ENCODE data around the gene NEURL3.
A peak's percentile ranks its signal among the peaks of the same experiment; 100 is the strongest.
"Not testable (repeated sequence)": the region's sequence is repeated elsewhere in the genome, so short reads cannot be mapped to it uniquely, and the experiment has no call there.

NEURL3 gene

GRCh38 chr2:96505231-96505889 is at the start of gene NEURL3:
Gene NEURL3 (minus strand): TSS chr2:96505357. CDS start chr2:96505286, 71 bp downstream.
- TF ChIP-seq CTCF (IDR thresholded peaks at IDR 0.05; ENCODE audit: insufficient read depth, low read length, poor library complexity, severe bottlenecking) (no peak), EZH2phosphoT487 (conservative IDR thresholded peaks at IDR 0.05; ENCODE audit: low read length) (no peak)
- Histone ChIP-seq H4K20me1 (ENCODE audit: low read depth, low read length) (no peaks in the 10 kb centered on the region), H3K9me3 (ENCODE audit: insufficient read depth, low read length) (no peaks in the 10 kb centered on the region), H3K4me2 (ENCODE audit: low read depth, low read length, poor library complexity, severe bottlenecking) (no peak within 1 kb of the TSS), H3K4me3 (ENCODE audit: insufficient read depth, low read length, poor library complexity, severe bottlenecking) (no peak within 1 kb of the TSS), H3K9me2 (replicated peaks; ENCODE audit: insufficient read depth, low read length) (no peaks in the 10 kb centered on the region), H3K27ac (ENCODE audit: low read depth, low read length) (no peak within 1 kb of the TSS), H3F3A (ENCODE audit: insufficient read depth) (no peaks in the 10 kb centered on the region), H3K36me3 (ENCODE audit: low read length) (no peaks in the 10 kb centered on the region), H3K9ac (ENCODE audit: low read length) (no peak within 1 kb of the TSS), H3K27me3 (ENCODE audit: low read length) (no peaks in the 10 kb centered on the region), H3K79me2 (ENCODE audit: insufficient read depth, low read length) (no peaks in the 10 kb centered on the region), H2AFZ (ENCODE audit: low read depth, low read length, severe bottlenecking) (no peak within 1 kb of the TSS)

DNA sequence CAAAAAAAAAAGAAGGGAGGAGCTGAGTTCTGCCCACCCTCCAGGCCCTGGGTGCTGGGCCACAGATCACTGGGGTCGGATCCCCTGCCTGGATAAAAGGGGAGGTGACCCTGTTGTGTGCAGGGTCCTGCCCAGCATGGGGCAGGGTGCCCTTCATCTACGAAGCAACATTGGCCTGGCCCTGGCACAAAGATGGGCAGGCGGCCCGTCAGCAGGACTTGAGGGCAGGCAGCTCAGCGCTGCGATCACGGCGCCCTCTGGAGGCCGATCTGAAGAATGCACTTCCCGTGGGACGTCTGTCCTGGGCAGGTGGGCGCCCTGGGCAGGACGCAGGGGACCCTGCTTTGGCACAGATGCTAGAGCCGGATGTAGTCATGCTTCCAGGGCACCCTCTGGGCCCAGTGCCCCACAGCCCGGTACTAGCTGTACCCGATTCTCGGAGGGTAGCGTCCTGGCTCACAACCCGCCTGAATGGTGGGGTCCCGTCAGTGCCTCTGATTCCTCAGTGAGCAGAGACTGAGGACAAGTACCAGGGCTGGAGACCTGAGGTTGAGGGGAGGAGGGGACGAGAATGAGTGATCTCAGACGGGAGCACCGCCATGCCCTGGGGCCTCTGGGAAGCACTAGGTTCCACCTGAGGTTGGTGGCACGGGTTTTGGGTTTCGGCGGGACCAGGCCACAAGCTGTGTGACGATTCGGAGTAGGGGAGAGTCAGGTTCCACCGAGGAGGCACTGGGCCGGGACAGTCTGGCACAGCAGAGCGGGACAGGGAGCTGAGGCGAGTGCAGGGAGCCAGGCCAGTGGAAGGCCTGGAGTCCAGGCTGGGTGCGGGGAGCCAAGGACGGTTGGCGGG is 49.4 kb upstream of the NEURL3 start:
- Histone ChIP-seq H3F3A (ENCODE audit: insufficient read depth) (no peaks in the 10 kb centered on the region), H3K9me3 (ENCODE audit: insufficient read depth, low read length) (no peaks in the 10 kb centered on the region), H4K20me1 (ENCODE audit: low read depth, low read length) (no peaks in the 10 kb centered on the region), H2AFZ (ENCODE audit: low read depth, low read length, severe bottlenecking) (no peak overlapping the region), H3K9me2 (replicated peaks; ENCODE audit: insufficient read depth, low read length) (no peaks in the 10 kb centered on the region), H3K9ac (ENCODE audit: low read length) (no peak overlapping the region), H3K36me3 (ENCODE audit: low read length) (no peaks in the 10 kb centered on the region), H3K4me2 (ENCODE audit: low read depth, low read length, poor library complexity, severe bottlenecking) (no peak overlapping the region), H3K79me2 (ENCODE audit: insufficient read depth, low read length) (no peaks in the 10 kb centered on the region), H3K4me3 (ENCODE audit: insufficient read depth, low read length, poor library complexity, severe bottlenecking) (no peak overlapping the region), H3K27me3 (ENCODE audit: low read length) (no peaks in the 10 kb centered on the region), H3K27ac (ENCODE audit: low read depth, low read length) (no peak overlapping the region)
- TF ChIP-seq EZH2phosphoT487 (conservative IDR thresholded peaks at IDR 0.05; ENCODE audit: low read length) (no peak), CTCF (IDR thresholded peaks at IDR 0.05; ENCODE audit: insufficient read depth, low read length, poor library complexity, severe bottlenecking) (peak; percentile 79)

GRCh38 chr2:96553957-96554292 is 48.8 kb upstream of the NEURL3 start:
- H3K27me3 ChIP-seq (ENCODE audit: low read length); H2AFZ ChIP-seq (ENCODE audit: low read depth, low read length, severe bottlenecking); H3K27ac ChIP-seq (ENCODE audit: low read depth, low read length); H3F3A ChIP-seq (ENCODE audit: insufficient read depth); H3K79me2 ChIP-seq (ENCODE audit: insufficient read depth, low read length); H3K9me3 ChIP-seq (ENCODE audit: insufficient read depth, low read length); H3K9me2 ChIP-seq (replicated peaks; ENCODE audit: insufficient read depth, low read length); H3K36me3 ChIP-seq (ENCODE audit: low read length); H3K4me2 ChIP-seq (ENCODE audit: low read depth, low read length, poor library complexity, severe bottlenecking); H3K9ac ChIP-seq (ENCODE audit: low read length); H3K4me3 ChIP-seq (ENCODE audit: insufficient read depth, low read length, poor library complexity, severe bottlenecking); H4K20me1 ChIP-seq (ENCODE audit: low read depth, low read length): not testable (repeated sequence)

Measured in SU-DHL-6 (cell line).